DND-41 (cell line): ENCODE results near the gene CRTC3.

Experiments used
- CTCF ChIP-seq: IDR thresholded peaks from 2 replicates; pipeline ENCODE4 v1.5.1; 2012; ENCODE audit warnings: borderline replicate concordance, low read length, moderate library complexity, mild to moderate bottlenecking; ENCODE audit not compliant: poor library complexity, severe bottlenecking; ENCODE audit errors: extremely low read depth
- EZH2 ChIP-seq: IDR thresholded peaks from 3 replicates; pipeline ENCODE4 v1.6.1; 2012; ENCODE audit warnings: borderline replicate concordance, low read depth, mild to moderate bottlenecking, moderate library complexity, low read length, inconsistent platforms; ENCODE audit not compliant: severe bottlenecking

GRCh38 chr15:90625037-90625436 is 95.3 kb downstream of the CRTC3 start:
- TF ChIP-seq CTCF (no peak), EZH2 (no peak)
